Stomach smooth muscle (tissue), 2 donors: Measurements from ENCODE around the gene TAF1L.

Experiments used
- H3K27ac ChIP-seq: one replicate; pipeline ENCODE4 v1.7.0; 2013; ENCODE audit warnings: mild to moderate bottlenecking, low read length, inconsistent platforms
- H3K27me3 ChIP-seq, 2 donors: one replicate each; pipeline ENCODE4 v1.7.0; 2013; ENCODE audit warnings: low read length in 2 of 2; ENCODE audit not compliant: insufficient read depth in 2 of 2, control insufficient read depth in 1 of 2
- H3K36me3 ChIP-seq, 2 donors: one replicate each; pipeline ENCODE4 v1.7.0; 2013; ENCODE audit warnings: low read length in 2 of 2; ENCODE audit not compliant: control insufficient read depth in 2 of 2, insufficient read depth in 2 of 2
- H3K4me1 ChIP-seq: one replicate; pipeline ENCODE4 v1.7.0; 2013; ENCODE audit warnings: low read length; ENCODE audit not compliant: control insufficient read depth, insufficient read depth
- H3K4me3 ChIP-seq, 2 donors: one replicate each; pipeline ENCODE4 v1.7.0; 2013; ENCODE audit warnings: low read length in 2 of 2
- H3K9ac ChIP-seq, 2 donors: one replicate each; pipeline ENCODE4 v1.7.0; 2013; ENCODE audit warnings: low read length in 2 of 2, mild to moderate bottlenecking in 1 of 2
- H3K9me3 ChIP-seq, 2 donors: one replicate each; pipeline ENCODE4 v1.7.0; 2013; ENCODE audit warnings: low read length in 2 of 2; ENCODE audit not compliant: control insufficient read depth in 2 of 2
- donor health status: healthy.
- donor health status: Pancreatic carcinoma.

TAF1L gene

DNA sequence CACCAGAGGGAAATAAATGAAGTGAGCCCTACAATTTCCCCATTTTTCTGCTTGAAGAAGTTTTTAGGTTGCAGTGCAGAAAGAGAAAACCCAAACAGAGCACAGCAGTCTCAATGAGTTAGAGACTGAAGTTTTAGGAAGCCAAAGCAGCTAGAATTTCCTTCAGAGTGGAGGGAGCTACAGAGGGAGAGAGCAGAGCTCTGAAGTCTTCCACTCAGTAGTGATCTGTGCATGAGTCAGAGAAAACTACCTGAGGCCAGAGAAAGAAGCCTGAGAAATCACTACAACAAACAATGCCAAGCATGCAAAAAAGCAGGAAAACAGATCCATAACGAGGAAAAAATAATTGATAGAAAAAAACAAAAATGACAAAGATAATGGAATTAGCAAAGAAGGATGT is 44.6 kb downstream of the TAF1L start:
- H3K4me1 ChIP-seq, result no peaks in the 10 kb centered on the region
- no peak overlapping the region for H3K27ac ChIP-seq
- no peaks in the 10 kb centered on the region for H3K9me3 ChIP-seq
- no peak overlapping the region for H3K9ac ChIP-seq
- H3K4me3 ChIP-seq, result no peak overlapping the region
- H3K27me3 ChIP-seq, result peaks cover 0 to 2% of the 10 kb centered on the region in 2 donors
- H3K36me3 ChIP-seq, result no peaks in the 10 kb centered on the region

DNA sequence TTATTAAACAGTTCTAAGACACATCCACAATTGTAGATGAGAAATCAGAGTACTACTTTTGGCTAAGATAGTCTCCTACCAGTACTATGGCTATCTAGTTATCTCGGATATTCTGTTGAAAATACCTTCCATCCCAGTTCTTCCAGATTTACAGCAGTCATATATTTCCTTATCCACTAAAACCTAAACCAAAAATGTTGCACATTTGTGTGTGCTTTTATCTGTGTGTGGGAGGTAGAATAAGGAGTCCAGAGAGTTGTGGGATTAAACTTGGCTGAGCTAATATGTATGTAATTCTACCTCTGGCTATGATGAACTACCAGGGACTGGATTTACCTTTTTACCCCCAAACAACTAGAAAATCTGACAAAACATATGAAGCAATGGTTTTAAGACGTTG is 45.0 kb downstream of the TAF1L start:
- no peak overlapping the region for H3K9ac ChIP-seq
- no peaks in the 10 kb centered on the region for H3K36me3 ChIP-seq
- no peak overlapping the region for H3K27ac ChIP-seq
- no peaks in the 10 kb centered on the region for H3K4me1 ChIP-seq
- peaks cover 0 to 2% of the 10 kb centered on the region in 2 donors for H3K27me3 ChIP-seq
- H3K4me3 ChIP-seq, result no peak overlapping the region
- H3K9me3 ChIP-seq, result no peaks in the 10 kb centered on the region

- Histone ChIP-seq H3K4me3 (no peak overlapping the region), H3K9me3 (no peaks in the 10 kb centered on the region), H3K36me3 (no peaks in the 10 kb centered on the region), H3K4me1 (no peaks in the 10 kb centered on the region), H3K9ac (no peak overlapping the region), H3K27me3 (peaks cover 0 to 2% of the 10 kb centered on the region in 2 donors), H3K27ac (no peak overlapping the region)
These were observed 46.3 kb downstream of the TAF1L start for GRCh38 chr9:32589083-32589723.

GRCh38 chr9:32587901-32588300 is 47.6 kb downstream of the TAF1L start:
- no peaks in the 10 kb centered on the region for H3K4me1 ChIP-seq
- H3K9me3 ChIP-seq, result no peaks in the 10 kb centered on the region
- peaks cover 0 to 2% of the 10 kb centered on the region in 2 donors for H3K27me3 ChIP-seq
- H3K36me3 ChIP-seq, result no peaks in the 10 kb centered on the region
- H3K9ac ChIP-seq, result no peak overlapping the region
- no peak overlapping the region for H3K27ac ChIP-seq
- no peak overlapping the region for H3K4me3 ChIP-seq

DNA sequence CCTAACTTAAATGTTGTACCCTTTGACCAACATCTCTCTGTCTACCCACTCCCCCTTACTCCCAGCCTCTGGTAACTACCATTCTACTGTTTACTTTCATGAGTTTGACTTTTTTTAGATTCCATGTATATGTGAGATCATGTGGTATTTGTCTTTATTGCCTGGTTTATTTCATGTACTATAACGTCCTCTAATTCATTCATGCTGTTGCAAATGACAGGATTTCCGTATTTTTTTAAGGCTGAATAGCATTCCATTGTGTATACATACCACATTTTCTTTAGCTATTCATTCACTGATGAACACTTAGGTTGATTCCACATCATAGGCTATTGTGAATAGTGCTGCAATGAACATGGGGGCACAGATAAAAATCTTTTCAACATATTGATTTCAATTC is 50.7 kb downstream of the TAF1L start:
- H3K9ac ChIP-seq, result no peak overlapping the region
- H3K27me3 ChIP-seq, result peaks cover 0 to 2% of the 10 kb centered on the region in 2 donors
- H3K4me3 ChIP-seq, result no peak overlapping the region
- H3K4me1 ChIP-seq, result no peaks in the 10 kb centered on the region
- H3K27ac ChIP-seq, result no peak overlapping the region
- no peaks in the 10 kb centered on the region for H3K9me3 ChIP-seq
- no peaks in the 10 kb centered on the region for H3K36me3 ChIP-seq

GRCh38 chr9:32581512-32582143 is 53.8 kb downstream of the TAF1L start:
- peaks cover 2% of the 10 kb centered on the region in 2 donors for H3K27me3 ChIP-seq
- H3K4me1 ChIP-seq, result no peaks in the 10 kb centered on the region
- no peaks in the 10 kb centered on the region for H3K36me3 ChIP-seq
- no peak overlapping the region for H3K27ac ChIP-seq
- H3K9me3 ChIP-seq, result no peaks in the 10 kb centered on the region
- H3K4me3 ChIP-seq, result no peak overlapping the region
- no peak overlapping the region for H3K9ac ChIP-seq

- no peaks in the 10 kb centered on the region for H3K4me1 ChIP-seq
- H3K4me3 ChIP-seq, result no peak overlapping the region
- H3K36me3 ChIP-seq, result no peaks in the 10 kb centered on the region
- no peak overlapping the region for H3K9ac ChIP-seq
- no peaks in the 10 kb centered on the region for H3K9me3 ChIP-seq
- H3K27ac ChIP-seq, result no peak overlapping the region
- H3K27me3 ChIP-seq, result peaks cover 0 to 2% of the 10 kb centered on the region in 2 donors
These were observed 54.7 kb downstream of the TAF1L start for GRCh38 chr9:32580631-32581300.

DNA sequence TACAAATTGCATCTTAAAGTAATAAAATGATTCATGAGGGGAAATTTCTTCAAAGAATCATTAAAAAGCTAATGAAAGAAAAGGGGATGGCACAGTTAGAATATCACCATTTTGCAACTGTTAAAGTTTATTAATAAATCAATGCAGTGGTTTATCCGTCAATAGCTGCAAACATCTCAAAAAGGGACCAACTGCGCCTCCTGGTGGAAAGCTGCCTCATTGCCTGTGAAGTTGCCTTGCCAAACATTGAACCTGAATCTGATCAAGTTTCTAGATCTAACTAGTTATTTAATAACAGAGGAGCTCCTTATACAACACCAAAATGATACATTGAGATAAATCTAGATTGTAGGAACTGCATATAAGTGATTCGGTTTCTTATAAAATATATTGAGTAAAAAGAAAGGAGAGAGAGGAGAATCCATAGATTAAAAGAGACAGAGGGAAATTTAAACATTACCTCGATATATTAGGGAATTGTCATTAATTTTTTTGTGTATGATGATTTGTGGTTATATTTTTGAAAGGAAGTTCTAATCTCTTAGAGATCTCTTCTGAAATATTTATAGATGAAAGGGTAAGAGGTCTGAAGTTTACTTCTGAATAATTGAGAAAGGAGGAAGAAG is 55.6 kb downstream of the TAF1L start:
- Histone ChIP-seq H3K9ac (no peak overlapping the region), H3K27me3 (peaks cover 0 to 2% of the 10 kb centered on the region in 2 donors), H3K36me3 (no peaks in the 10 kb centered on the region), H3K4me3 (no peak overlapping the region), H3K9me3 (no peaks in the 10 kb centered on the region), H3K4me1 (no peaks in the 10 kb centered on the region), H3K27ac (no peak overlapping the region)
